Dermis blood vessel endothelial cell (primary cell): ENCODE data around the gene S100A9. TPM values are rescaled to one million over a fixed set of nuclear protein-coding genes. Genes with fewer than 3 reads are reported as not detected.
"Not testable (repeated sequence)": the region's sequence is repeated elsewhere in the genome, so short reads cannot be mapped to it uniquely, and the experiment has no call there.

Source experiments
- DNase-seq: peaks from one replicate; pipeline ENCODE4 v3.0.0; 2010
- total RNA-seq: library from RNA; depleted of rRNA; stranded (reverse); fragments of >200 nt; gene quantifications from 2 replicates; pipeline ENCODE4 v1.2.3, GENCODE V29; 2014

Gene S100A9
- total RNA-seq, 1 donor from 2014 or later = 0.51 TPM

- DNase-seq = no peak
Observed at GRCh38 chr1:153345187-153346076, 12.2 kb upstream of the S100A9 start.

DNA sequence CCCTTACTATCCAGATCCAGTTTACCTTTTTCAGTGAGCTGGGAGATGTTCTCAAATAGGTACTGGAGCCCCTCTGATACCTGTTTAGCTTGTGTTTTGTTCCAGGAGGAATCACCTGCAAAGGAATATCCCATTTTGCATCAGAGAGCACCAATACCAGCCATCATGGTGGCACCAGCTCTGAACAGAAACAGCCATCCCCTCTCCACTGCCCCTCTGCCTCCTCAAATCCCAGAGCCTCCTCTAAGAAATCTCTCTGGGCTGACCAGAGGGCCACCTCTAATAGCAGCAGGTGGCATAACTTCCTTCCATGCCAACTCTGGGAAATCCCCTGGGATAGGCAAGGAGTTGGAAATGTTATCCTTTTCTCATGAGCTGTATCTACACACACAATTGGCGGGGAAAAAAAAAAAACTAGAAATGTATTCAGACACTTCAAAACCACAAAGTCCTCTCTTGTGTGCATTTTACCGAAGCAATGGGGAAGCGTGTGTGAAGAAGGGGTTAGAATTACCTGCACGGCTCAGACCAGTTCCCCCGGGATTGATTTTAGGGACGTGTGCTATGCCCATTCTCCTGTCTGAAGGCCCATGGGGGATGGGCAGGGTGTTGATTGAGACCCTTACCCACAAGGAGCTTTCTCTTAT lies 11.5 kb upstream of the S100A9 start:
- no peak for DNase-seq

DNA sequence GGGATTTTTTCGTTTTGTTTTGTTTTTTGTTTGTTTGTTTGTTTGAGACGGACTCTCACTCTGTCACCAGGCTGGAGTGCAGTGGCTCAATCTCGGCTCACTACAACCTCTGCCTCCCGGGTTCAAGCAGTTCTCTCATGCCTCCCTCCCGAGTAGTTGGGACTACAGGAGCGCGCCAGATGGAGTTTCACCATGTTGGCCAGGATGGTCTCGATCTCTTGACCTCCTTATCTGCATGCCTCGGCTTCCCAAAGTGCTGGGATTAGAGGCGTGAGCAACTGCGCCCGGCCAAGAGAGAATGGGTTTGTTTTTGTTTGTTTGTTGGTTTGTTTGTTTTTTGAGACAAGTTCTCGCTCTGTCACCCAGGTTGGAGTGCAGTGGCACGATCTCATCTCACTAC lies 10.6 kb upstream of the S100A9 start:
- not testable (repeated sequence) for DNase-seq

GRCh38 chr1:153347856-153348255 lies 9.8 kb upstream of the S100A9 start:
- DNase-seq = no peak

DNA sequence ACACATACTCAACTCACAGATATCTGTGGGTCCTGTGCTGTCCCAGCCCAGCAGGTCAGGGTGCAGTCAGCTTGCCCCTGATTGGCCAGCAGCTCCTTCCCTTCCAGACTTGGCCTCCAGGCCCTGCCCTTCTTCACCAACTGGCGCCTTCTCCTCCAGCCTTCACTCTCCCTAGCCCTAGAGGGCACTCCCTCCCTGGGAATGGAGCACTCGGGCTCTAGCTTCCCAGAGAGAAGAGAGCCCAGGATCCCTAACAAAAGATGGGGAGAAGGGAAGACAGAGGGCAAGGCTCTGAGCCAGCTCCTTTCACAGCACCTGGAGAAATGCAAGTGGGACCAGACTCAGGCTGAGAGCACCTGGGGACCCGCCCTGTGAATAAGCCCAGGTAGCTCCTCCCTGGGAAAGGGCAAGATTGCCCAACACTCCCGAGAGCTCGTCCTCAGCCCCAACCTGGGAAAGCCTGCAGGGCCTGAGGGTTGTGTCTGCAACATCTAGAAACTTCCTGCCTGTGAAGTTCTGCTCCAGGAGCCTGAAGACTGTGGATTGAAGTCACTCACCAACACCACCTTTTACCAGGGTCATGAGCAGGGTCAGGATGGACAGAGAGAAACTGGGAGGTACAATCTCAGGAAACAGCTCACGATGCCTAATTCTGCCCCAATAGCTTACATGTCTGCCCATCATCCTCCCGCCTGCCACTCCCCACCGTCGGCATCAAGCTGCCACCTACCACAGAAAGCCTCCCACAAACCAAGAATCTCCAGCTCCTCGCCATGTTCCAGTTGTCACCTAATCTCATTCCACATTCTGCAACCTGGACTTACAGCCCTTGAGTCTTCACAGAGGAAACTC lies 8.9 kb upstream of the S100A9 start, which contains the start of gene PGLYRP4:
Gene PGLYRP4 (minus strand): TSS at position 331 of the 852 bp plus-strand sequence. CDS start 909 bp downstream, outside the sequence.
- no peak for DNase-seq

GRCh38 chr1:153349363-153350320 lies 8.0 kb upstream of the S100A9 start:
- DNase-seq = no peak

GRCh38 chr1:153350321-153350957 lies 7.2 kb upstream of the S100A9 start:
- DNase-seq = no peak

DNA sequence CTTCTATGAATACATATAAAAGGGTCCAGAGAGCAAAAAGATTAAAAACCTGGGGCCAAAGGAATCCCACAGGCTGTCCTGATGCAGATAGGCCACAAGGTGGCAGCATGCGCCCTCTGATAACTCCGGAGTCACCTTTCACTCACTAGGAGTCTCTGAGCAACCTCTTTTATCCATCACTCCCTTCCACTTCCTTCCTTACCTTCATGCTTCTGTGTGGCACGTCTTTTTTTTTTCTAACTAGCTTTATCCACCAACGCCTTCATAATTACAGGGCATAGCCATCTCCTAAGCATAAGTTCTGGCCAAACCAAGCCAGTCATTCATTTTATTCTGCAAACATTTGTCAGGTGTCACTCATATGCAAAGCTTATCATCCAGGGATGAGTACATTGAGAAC lies 5.1 kb upstream of the S100A9 start:
- DNase-seq = peak; percentile 75

DNA sequence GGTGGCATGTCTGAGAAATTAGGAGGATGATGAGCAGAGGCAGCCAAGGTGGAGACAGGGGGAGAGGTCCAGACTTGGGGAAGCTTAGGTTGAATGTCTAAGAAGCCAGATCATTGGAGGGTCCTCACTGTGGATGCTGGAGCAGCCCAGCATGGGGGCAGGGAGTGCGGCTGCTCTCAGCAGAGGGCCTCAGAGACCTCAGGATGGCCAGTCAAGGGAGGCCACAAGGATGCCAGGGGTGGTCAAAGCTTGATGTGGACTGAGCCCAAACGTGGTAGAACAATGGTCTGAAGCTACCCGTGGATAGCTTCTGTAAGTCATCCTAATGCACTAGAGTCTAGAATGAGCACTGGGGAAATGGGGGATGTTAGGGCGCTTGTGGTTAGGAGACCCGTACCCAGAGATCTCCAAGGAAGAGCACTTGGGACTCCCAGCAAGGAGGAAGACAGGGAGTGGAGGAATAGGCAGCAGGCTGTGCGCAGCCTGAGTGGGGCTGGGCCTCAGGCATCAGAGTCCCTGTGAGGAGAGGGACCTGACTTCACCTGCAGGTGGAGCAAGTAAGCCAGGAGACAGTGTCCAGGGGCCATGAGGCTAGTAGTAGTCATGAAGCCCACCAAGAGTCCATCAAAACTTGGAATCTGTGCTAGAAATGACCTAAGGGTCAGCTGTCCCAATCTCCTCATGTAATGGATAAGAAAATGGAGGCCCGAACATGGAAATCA lies 4.3 kb upstream of the S100A9 start:
- peak; percentile 18 for DNase-seq

DNA sequence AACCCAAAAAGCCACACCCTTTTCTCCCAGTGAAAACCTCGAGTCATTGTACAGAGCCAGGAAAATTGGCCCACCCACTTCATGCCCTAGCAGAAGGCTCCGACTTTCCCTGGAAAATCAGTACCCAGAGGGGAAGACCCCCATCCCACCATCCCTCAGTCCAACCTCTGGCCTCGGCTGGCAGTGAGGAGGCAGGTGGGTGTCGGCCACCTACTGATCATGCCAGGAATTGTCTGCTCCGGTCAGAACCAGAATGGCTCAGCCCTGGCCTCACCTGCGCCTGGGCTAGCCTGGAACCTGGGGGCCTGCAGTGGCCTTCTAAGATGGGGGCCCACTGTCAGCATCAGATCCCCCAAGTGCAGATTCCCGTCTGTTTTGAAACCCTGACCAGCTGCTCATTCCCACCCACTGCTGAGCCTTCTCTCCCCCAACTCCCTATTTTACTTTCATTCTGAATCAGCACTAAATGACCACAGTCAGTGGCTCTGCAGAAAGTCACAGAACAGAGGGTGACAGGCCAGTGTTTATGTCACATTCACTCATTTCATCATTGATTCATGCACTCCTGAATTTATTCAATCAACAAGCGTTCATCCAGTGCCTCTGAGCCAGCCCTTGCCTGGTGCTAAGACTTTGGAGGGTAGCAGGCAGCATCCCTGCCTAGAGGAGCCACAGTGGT lies 3.0 kb upstream of the S100A9 start:
- no peak for DNase-seq

- DNase-seq = peak; percentile 64
Observed at GRCh38 chr1:153355445-153356071, 2.1 kb upstream of the S100A9 start.

DNA sequence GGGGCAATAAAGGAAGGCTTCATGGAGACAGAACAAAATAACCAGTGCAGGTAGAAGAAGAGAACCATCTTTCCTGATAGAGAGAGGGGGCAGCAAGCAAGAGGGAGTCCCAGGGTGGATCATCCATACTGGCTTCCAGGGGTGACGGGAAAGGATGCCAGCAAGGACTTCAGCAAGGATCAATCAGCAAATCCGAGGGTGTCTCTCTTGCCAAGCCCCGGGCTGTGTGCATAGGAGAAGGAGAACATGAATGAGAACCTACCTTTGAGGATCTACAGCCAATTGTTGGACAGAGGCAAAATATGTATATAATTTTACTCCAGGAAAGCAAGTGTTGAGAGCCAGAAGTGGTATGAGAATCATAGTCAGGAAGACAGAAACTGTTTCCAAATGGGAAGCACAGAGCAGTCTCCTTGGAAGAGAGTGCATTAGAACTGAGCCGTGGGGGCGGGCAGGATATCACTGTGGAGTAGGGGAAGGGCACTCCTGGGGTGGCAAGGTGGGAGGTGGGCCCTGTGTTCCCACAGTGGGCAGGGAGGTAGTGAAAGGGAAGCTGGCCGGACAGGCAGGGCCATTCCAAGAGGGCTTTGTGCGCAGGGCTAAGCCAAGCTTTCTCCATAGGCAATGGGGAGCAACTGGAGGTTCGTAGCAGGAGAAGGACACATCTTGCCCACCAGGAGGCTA lies 1.1 kb upstream of the S100A9 start:
- no peak for DNase-seq

GRCh38 chr1:153357076-153357852 lies 390 bp upstream of the S100A9 start:
- DNase-seq = no peak

- DNase-seq = no peak
Observed at GRCh38 chr1:153358691-153358975, 979 bp downstream of the S100A9 start.

DNA sequence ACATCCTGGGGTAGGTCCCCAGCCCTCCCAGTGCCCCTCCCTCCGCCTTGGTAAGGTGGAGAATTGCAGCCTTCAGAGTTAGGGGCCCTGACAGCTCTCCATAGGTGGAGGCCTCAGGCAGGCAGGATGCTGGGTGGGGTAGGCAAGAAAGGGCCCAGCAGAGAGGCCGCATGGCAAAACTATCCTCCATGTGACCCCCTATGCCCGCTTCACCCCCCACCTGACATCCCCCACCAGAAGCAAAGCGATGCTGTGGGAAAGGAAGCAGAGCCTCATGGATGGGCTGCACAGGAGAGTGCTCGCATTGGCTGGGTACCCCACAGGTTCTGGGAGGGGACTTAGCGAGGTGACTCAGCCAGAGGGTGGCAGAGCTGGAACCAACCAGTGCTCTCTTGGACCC lies 1.6 kb downstream of the S100A9 start:
- DNase-seq = no peak

GRCh38 chr1:153360190-153360589 lies 2.5 kb downstream of the S100A9 start:
- no peak for DNase-seq

- no peak for DNase-seq
Observed at GRCh38 chr1:153360592-153361479, 3.2 kb downstream of the S100A9 start.
